ENCODE measurements around the gene TMEM132C.

- no peak for TF ChIP-seq CTCF (conservative IDR thresholded peaks at IDR 0.05; ENCODE audit: low read length)
- TF ChIP-seq EZH2phosphoT487 (IDR thresholded peaks at IDR 0.05; ENCODE audit: borderline replicate concordance, low read depth, low read length), result no peak
Measured at GRCh38 chr12:128737292-128737966, 470.5 kb downstream of the TMEM132C start.

Measured in OCI-LY7 (cell line).